Keratinocyte (primary cell): ENCODE data around the gene TELO2.

Source experiments
- EZH2 ChIP-seq: IDR thresholded peaks from one replicate; pipeline ENCODE4 v1.6.1; 2012; ENCODE audit warnings: inconsistent platforms, mild to moderate bottlenecking, low read length, moderate library complexity
- TF ChIP-seq, protein P1 (sequence below), 3 experiments: IDR thresholded peaks in 1 of 3; conservative IDR thresholded peaks in 1 of 3; optimal IDR thresholded peaks in 1 of 3; 2 replicates in 2 of 3; 3 replicates in 1 of 3; pipeline versions ENCODE3 to v1.5.1; 2011; ENCODE audit warnings: low read length in 3 of 3, mild to moderate bottlenecking in 3 of 3, moderate library complexity in 2 of 3, control low read depth in 1 of 3, inconsistent platforms in 1 of 3; ENCODE audit not compliant: insufficient read depth in 2 of 3; ENCODE audit errors: extremely low read depth in 1 of 3

- TF ChIP-seq, protein P1, sequence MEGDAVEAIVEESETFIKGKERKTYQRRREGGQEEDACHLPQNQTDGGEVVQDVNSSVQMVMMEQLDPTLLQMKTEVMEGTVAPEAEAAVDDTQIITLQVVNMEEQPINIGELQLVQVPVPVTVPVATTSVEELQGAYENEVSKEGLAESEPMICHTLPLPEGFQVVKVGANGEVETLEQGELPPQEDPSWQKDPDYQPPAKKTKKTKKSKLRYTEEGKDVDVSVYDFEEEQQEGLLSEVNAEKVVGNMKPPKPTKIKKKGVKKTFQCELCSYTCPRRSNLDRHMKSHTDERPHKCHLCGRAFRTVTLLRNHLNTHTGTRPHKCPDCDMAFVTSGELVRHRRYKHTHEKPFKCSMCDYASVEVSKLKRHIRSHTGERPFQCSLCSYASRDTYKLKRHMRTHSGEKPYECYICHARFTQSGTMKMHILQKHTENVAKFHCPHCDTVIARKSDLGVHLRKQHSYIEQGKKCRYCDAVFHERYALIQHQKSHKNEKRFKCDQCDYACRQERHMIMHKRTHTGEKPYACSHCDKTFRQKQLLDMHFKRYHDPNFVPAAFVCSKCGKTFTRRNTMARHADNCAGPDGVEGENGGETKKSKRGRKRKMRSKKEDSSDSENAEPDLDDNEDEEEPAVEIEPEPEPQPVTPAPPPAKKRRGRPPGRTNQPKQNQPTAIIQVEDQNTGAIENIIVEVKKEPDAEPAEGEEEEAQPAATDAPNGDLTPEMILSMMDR (optimal IDR thresholded peaks at IDR 0.05 in 1 of 3, IDR thresholded peaks at IDR 0.05 in 1 of 3, conservative IDR thresholded peaks at IDR 0.05 in 1 of 3; ENCODE audit: extremely low read depth in 1 of 3, insufficient read depth in 2 of 3, low read length in 3 of 3), result no peak
- TF ChIP-seq EZH2, result no peak
Measured at GRCh38 chr16:1489077-1489476, 4.1 kb upstream of the TELO2 start.
